Hepatocyte (in vitro differentiated cells): Measurements from ENCODE around the gene ZNF462. TPM values are rescaled to one million over a fixed set of nuclear protein-coding genes. Genes with fewer than 3 reads are reported as not detected.

Experiments
- DNase-seq: peaks from one replicate; pipeline ENCODE4 v3.0.0-alpha.2; 2016; ENCODE audit warnings: low spot score
- H2AFZ ChIP-seq: fragments of 200-600 bp; sonication (generic); 2 replicates; pipeline ENCODE4 v1.6.0; 2016; ENCODE audit warnings: antibody characterized with exemption, mild to moderate bottlenecking
- H3K27ac ChIP-seq: fragments of 200-600 bp; sonication (generic); 2 replicates; pipeline ENCODE4 v1.5.1; 2016; ENCODE audit warnings: mild to moderate bottlenecking
- H3K27me3 ChIP-seq: fragments of 200-600 bp; sonication (generic); 2 replicates; pipeline ENCODE4 v1.6.1; 2016
- H3K36me3 ChIP-seq: fragments of 200-600 bp; sonication (generic); replicated peaks from 2 replicates; pipeline ENCODE4 v1.5.1; 2016; ENCODE audit warnings: low read depth; ENCODE audit not compliant: insufficient read depth
- H3K4me1 ChIP-seq: fragments of 200-600 bp; sonication (generic); 2 replicates; pipeline ENCODE4 v1.5.1; 2016; ENCODE audit warnings: mild to moderate bottlenecking, moderate library complexity; ENCODE audit not compliant: insufficient read depth
- H3K4me2 ChIP-seq: fragments of 200-600 bp; sonication (generic); 2 replicates; pipeline ENCODE4 v1.6.0; 2016
- H3K4me3 ChIP-seq: fragments of 200-600 bp; sonication (generic); 2 replicates; pipeline ENCODE4 v1.5.1; 2016; ENCODE audit warnings: mild to moderate bottlenecking
- H3K79me2 ChIP-seq: fragments of 200-600 bp; sonication (generic); 2 replicates; pipeline ENCODE4 v1.6.0; 2017; ENCODE audit warnings: mild to moderate bottlenecking
- H3K9me2 ChIP-seq: fragments of 200-600 bp; sonication (generic); replicated peaks from 2 replicates; pipeline ENCODE4 v1.6.0; 2017; ENCODE audit warnings: mild to moderate bottlenecking; ENCODE audit not compliant: insufficient read depth
- H3K9me3 ChIP-seq: fragments of 200-600 bp; sonication (generic); 2 replicates; pipeline ENCODE4 v1.5.1; 2016; ENCODE audit warnings: low read depth, mild to moderate bottlenecking
- H4K20me1 ChIP-seq: fragments of 200-600 bp; sonication (generic); 2 replicates; pipeline ENCODE4 v1.6.0; 2016; ENCODE audit warnings: mild to moderate bottlenecking; ENCODE audit not compliant: insufficient read depth, poor library complexity, severe bottlenecking
- CTCF ChIP-seq: fragments of 200-600 bp; sonication (generic); IDR thresholded peaks from 2 replicates; pipeline ENCODE4 v1.5.1; 2016; ENCODE audit warnings: antibody characterized with exemption, mild to moderate bottlenecking; ENCODE audit not compliant: poor library complexity
- EZH2 ChIP-seq: fragments of 200-600 bp; sonication (generic); IDR thresholded peaks from 2 replicates; pipeline ENCODE4 v1.6.1; 2016; ENCODE audit warnings: antibody characterized with exemption, mild to moderate bottlenecking, borderline replicate concordance
- EZH2phosphoT487 ChIP-seq: fragments of 200-600 bp; sonication (generic); IDR thresholded peaks from one replicate; pipeline ENCODE4 v1.6.1; 2018; ENCODE audit warnings: antibody characterized with exemption, mild to moderate bottlenecking, low read depth, moderate library complexity; ENCODE audit not compliant: unreplicated experiment, severe bottlenecking
- WGBS: methylation state at CpG from one replicate; pipeline ENCODE4 v1.1.6; 2016; ENCODE audit warnings: low lambda C conversion rate; ENCODE audit errors: missing lambda C conversion rate; 5-methylcytosine and 5-hydroxymethylcytosine counted together
- polyA plus RNA-seq: library from polyadenylated mRNA; unstranded; fragments of >200 nt; fragmentation: Nextera tagmentation; extraction: Ambion mirVana; gene quantifications from 2 replicates; pipeline ENCODE4 v1.2.1, GENCODE V29; 2016
- small RNA-seq: library from RNA; depleted of rRNA; stranded (forward); fragments of <200 nt; gene quantifications from one replicate; pipeline ENCODE3, GENCODE V24; 2014
- total RNA-seq: library from RNA; depleted of rRNA; stranded (reverse); fragments of >200 nt; gene quantifications from 2 replicates; pipeline ENCODE4 v1.2.3, GENCODE V29; 2014

The ZNF462 gene
- total and polyA plus RNA-seq, 2 experiments from 2014 or later, result 7.8 to 27.5 TPM

- H3K27me3 ChIP-seq, result no peaks in the 10 kb centered on the region
- H3K27ac ChIP-seq, result no peak overlapping the region
- no peak for DNase-seq
- TF ChIP-seq CTCF, result no peak
- no peak for TF ChIP-seq EZH2
- no peak for TF ChIP-seq EZH2phosphoT487
- H3K9me3 ChIP-seq, result no peaks in the 10 kb centered on the region
- H3K4me3 ChIP-seq, result no peak overlapping the region
- no peak overlapping the region for H2AFZ ChIP-seq
- H3K4me2 ChIP-seq, result no peak overlapping the region
- no peaks in the 10 kb centered on the region for H3K36me3 ChIP-seq
- 72% methylated on average over 2 of the region's 2 CpGs for WGBS
- H4K20me1 ChIP-seq, result no peaks in the 10 kb centered on the region
- H3K4me1 ChIP-seq, result no peaks in the 10 kb centered on the region
- no peaks in the 10 kb centered on the region for H3K9me2 ChIP-seq
- H3K79me2 ChIP-seq, result no peaks in the 10 kb centered on the region
Measured at GRCh38 chr9:107059220-107059619, 196.3 kb downstream of the ZNF462 start.

GRCh38 chr9:107060062-107060461 is 197.1 kb downstream of the ZNF462 start:
- no peaks in the 10 kb centered on the region for H3K36me3 ChIP-seq
- no peaks in the 10 kb centered on the region for H4K20me1 ChIP-seq
- no peaks in the 10 kb centered on the region for H3K9me3 ChIP-seq
- H3K4me2 ChIP-seq, result no peak overlapping the region
- H3K27me3 ChIP-seq, result no peaks in the 10 kb centered on the region
- no peak overlapping the region for H3K4me3 ChIP-seq
- no peaks in the 10 kb centered on the region for H3K79me2 ChIP-seq
- H3K27ac ChIP-seq, result no peak overlapping the region
- no peaks in the 10 kb centered on the region for H3K4me1 ChIP-seq
- WGBS, result 75% methylated on average over 2 of the region's 2 CpGs
- H3K9me2 ChIP-seq, result no peaks in the 10 kb centered on the region
- no peak overlapping the region for H2AFZ ChIP-seq
- TF ChIP-seq CTCF (no peak), EZH2phosphoT487 (no peak)
- DNase-seq, result no peak

Small RNA genes within 50 kb of the gene (small RNA-seq; reads per million reads assigned to genes)
- not detected for gene RNA5SP292
